WERI-Rb-1 (cell line): ENCODE measurements around the gene DCP1A.
"Not testable (repeated sequence)": the region's sequence is repeated elsewhere in the genome, so short reads cannot be mapped to it uniquely, and the experiment has no call there.

Experiments used
- DNase-seq: peaks from one replicate; pipeline ENCODE4 v3.0.0-alpha.2; 2020
- H3K27ac ChIP-seq: fragments of 250-450 bp; sonication (Bioruptor Pico); 2 replicates; pipeline ENCODE4 v1.5.1; 2020; ENCODE audit warnings: mild to moderate bottlenecking, moderate library complexity
- H3K27me3 ChIP-seq: fragments of 250-450 bp; sonication (Bioruptor Pico); 2 replicates; pipeline ENCODE4 v1.5.1; 2021; ENCODE audit warnings: mild to moderate bottlenecking, low read depth, moderate library complexity; ENCODE audit not compliant: insufficient read depth, severe bottlenecking
- H3K36me3 ChIP-seq: fragments of 250-450 bp; sonication (Bioruptor Pico); 2 replicates; pipeline ENCODE4 v1.5.1; 2020; ENCODE audit warnings: mild to moderate bottlenecking, moderate library complexity
- H3K4me3 ChIP-seq: 2 replicates; pipeline ENCODE4 v1.5.1; 2011; ENCODE audit warnings: low read depth, mild to moderate bottlenecking, control low read depth, low read length
- H3K9me3 ChIP-seq: fragments of 250-450 bp; sonication (Bioruptor Pico); 2 replicates; pipeline ENCODE4 v1.5.1; 2021; ENCODE audit warnings: mild to moderate bottlenecking, moderate library complexity; ENCODE audit not compliant: severe bottlenecking
- TF ChIP-seq, protein P1 (sequence below): IDR thresholded peaks from 2 replicates; pipeline ENCODE4 v1.5.1; 2011; ENCODE audit warnings: low read depth, mild to moderate bottlenecking, control low read depth, inconsistent platforms, low read length

The DCP1A gene

DNA sequence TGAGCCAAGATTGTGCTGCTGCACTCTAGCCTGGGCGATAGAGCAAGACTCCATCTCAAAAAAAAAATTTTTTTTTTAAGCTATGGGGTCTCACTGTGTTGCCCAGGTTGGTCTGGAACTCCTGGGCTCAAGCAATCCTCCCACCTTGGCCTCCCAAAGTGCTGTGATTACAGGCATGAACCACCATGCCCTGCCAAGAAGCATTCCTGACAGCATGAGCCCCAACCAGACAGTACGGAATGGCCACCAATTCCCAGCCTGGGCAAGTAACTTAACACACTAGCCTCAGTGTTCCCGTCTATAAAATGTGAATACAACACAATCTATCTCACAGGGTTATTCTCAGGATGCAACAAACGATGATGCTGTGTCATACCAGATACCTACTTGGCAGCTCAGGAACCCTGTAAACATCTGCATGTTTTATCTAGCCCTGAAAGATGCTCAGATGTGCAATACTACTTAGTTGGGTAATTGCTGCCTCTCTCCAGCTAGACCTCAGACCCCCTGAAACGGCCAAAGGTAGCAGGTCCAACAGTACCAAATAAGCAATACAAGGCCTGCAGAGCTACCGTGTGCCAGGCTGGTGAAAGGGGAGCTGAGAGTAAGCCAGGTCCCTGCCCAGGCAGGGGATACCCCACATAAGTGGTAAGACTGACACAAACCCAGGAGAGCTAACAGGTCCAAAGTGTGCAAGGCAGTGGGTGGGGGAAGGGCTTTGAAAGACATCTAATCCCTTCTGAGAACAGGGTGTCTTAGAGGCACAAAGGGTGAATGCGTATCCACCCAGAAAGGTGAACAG is 93.4 kb downstream of the DCP1A start:
- H3K27me3 ChIP-seq, result no peaks in the 10 kb centered on the region
- H3K27ac ChIP-seq, result peak overlapping the region; percentile 89
- H3K4me3 ChIP-seq, result peak overlapping the region; percentile 72
- TF ChIP-seq, protein P1, sequence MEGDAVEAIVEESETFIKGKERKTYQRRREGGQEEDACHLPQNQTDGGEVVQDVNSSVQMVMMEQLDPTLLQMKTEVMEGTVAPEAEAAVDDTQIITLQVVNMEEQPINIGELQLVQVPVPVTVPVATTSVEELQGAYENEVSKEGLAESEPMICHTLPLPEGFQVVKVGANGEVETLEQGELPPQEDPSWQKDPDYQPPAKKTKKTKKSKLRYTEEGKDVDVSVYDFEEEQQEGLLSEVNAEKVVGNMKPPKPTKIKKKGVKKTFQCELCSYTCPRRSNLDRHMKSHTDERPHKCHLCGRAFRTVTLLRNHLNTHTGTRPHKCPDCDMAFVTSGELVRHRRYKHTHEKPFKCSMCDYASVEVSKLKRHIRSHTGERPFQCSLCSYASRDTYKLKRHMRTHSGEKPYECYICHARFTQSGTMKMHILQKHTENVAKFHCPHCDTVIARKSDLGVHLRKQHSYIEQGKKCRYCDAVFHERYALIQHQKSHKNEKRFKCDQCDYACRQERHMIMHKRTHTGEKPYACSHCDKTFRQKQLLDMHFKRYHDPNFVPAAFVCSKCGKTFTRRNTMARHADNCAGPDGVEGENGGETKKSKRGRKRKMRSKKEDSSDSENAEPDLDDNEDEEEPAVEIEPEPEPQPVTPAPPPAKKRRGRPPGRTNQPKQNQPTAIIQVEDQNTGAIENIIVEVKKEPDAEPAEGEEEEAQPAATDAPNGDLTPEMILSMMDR, result no peak
- peak; percentile 30 for DNase-seq
- peaks cover 38% of the 10 kb centered on the region for H3K36me3 ChIP-seq
- H3K9me3 ChIP-seq, result peaks cover 3% of the 10 kb centered on the region

GRCh38 chr3:53252947-53253322 is 94.4 kb downstream of the DCP1A start:
- peaks cover 38% of the 10 kb centered on the region for H3K36me3 ChIP-seq
- H3K27me3 ChIP-seq, DNase-seq, H3K27ac ChIP-seq, H3K4me3 ChIP-seq, H3K9me3 ChIP-seq: not testable (repeated sequence)

- TF ChIP-seq, protein P1, result no peak
- H3K27ac ChIP-seq, result no peak overlapping the region
- no peaks in the 10 kb centered on the region for H3K27me3 ChIP-seq
- H3K9me3 ChIP-seq, result peaks cover 3% of the 10 kb centered on the region
- no peak for DNase-seq
- H3K4me3 ChIP-seq, result no peak overlapping the region
- H3K36me3 ChIP-seq, result peaks cover 38% of the 10 kb centered on the region
These were observed 95.0 kb downstream of the DCP1A start for GRCh38 chr3:53252096-53252946.

GRCh38 chr3:53250881-53251605 is 96.3 kb downstream of the DCP1A start:
- Histone ChIP-seq H3K36me3 (peaks cover 43% of the 10 kb centered on the region), H3K27ac (no peak overlapping the region), H3K27me3 (no peaks in the 10 kb centered on the region), H3K9me3 (peaks cover 3% of the 10 kb centered on the region), H3K4me3 (no peak overlapping the region)
- TF ChIP-seq, protein P1, result no peak
- no peak for DNase-seq

- no peaks in the 10 kb centered on the region for H3K27me3 ChIP-seq
- no peak overlapping the region for H3K27ac ChIP-seq
- no peak for DNase-seq
- TF ChIP-seq, protein P1, result no peak
- peaks cover 47% of the 10 kb centered on the region for H3K36me3 ChIP-seq
- no peak overlapping the region for H3K4me3 ChIP-seq
- peaks cover 4% of the 10 kb centered on the region for H3K9me3 ChIP-seq
These were observed 96.9 kb downstream of the DCP1A start for GRCh38 chr3:53250453-53250852.

GRCh38 chr3:53248161-53248560 is 99.2 kb downstream of the DCP1A start:
- H3K27ac ChIP-seq, result no peak overlapping the region
- peaks cover 28% of the 10 kb centered on the region for H3K36me3 ChIP-seq
- TF ChIP-seq, protein P1, result no peak
- no peak for DNase-seq
- H3K27me3 ChIP-seq, result no peaks in the 10 kb centered on the region
- peaks cover 2% of the 10 kb centered on the region for H3K9me3 ChIP-seq
- H3K4me3 ChIP-seq, result no peak overlapping the region
